ENCODE data around the gene ZP2. TPM values are rescaled to one million over a fixed set of nuclear protein-coding genes. Genes with fewer than 3 reads are reported as not detected.

The ZP2 gene
- total and polyA plus RNA-seq, 4 donors: not detected

DNA sequence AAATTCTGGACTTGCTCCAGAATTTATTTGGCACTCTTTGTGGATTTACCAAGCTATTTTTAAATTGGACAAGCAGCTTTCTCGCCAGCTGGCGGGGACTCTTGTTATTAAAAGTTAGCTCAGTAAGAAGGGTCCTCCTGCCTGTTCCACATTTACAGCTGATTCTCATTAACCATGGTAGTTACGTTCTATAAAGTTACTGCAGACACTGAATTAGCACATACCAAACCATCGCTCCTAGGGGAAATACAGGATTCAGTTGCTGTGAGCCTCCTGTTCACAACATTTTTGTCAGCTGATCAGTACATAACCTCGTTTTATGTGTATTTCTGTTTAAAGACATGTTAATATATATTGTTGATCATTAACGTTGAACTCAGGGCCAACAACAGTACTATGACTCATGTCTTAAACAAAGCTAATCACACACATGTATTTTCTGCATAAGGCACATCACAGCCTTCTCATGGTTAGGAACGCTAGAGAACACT is 48.7 kb downstream of the ZP2 start (continued):
- no peak for TF ChIP-seq FOXA2 (IDR thresholded peaks at IDR 0.05)

DNA sequence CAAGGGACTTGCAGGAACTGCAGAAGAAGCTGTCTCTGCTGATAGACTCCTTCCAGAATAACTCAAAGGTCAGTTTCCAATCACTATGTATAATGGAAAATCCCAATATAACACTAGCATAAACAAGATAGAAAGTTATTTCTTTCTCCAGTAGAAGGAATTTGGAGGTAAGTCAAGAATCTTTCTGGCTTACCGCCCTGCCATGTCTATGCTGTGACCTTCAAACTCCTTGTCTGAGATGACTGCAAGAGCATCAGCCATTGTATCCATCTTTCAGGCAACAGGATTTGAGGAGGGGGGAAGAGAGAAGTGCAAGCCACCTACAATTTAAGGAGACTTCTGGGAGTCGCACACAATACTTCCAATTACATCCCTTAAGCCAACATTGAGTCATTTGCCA is 50.2 kb downstream of the ZP2 start:
- Histone ChIP-seq H3K36me3 (ENCODE audit: control insufficient read depth in 4 of 4, insufficient read depth in 3 of 4, low read depth in 1 of 4, low read length in 3 of 4) (no peaks in the 10 kb centered on the region), H3K27ac (ENCODE audit: low read depth in 1 of 2, low read length in 2 of 2) (no peak overlapping the region), H3K4me1 (ENCODE audit: control insufficient read depth in 4 of 4, insufficient read depth in 4 of 4, low read length in 3 of 4) (peaks cover 0 to 20% (median 5%) of the 10 kb centered on the region in 4 donors), H3K9me3 (ENCODE audit: control insufficient read depth in 4 of 4, low read length in 3 of 4) (no peaks in the 10 kb centered on the region), H3K9ac (ENCODE audit: low read depth in 1 of 2, low read length in 2 of 2) (no peak overlapping the region), H3K4me3 (ENCODE audit: low read depth in 1 of 3, low read length in 3 of 3) (no peak overlapping the region), H3K27me3 (ENCODE audit: control insufficient read depth in 4 of 4, insufficient read depth in 4 of 4, low read length in 3 of 4) (no peaks in the 10 kb centered on the region)
- WGBS: 87% methylated on average over 2 of the region's 2 CpGs
- TF ChIP-seq JUND (IDR thresholded peaks at IDR 0.05) (no peak), GABPA (IDR thresholded peaks at IDR 0.05 in 1 of 2, conservative IDR thresholded peaks at IDR 0.05 in 1 of 2) (no peak), MAX (IDR thresholded peaks at IDR 0.05) (no peak), HNF4A (conservative IDR thresholded peaks at IDR 0.05) (no peak), NR2F2 (IDR thresholded peaks at IDR 0.05) (no peak), EGR1 (IDR thresholded peaks at IDR 0.05; ENCODE audit: low read depth in 2 of 2) (no peak), FOXA2 (IDR thresholded peaks at IDR 0.05) (no peak), HNF4G (IDR thresholded peaks at IDR 0.05) (no peak)
- TF ChIP-seq, protein P1, sequence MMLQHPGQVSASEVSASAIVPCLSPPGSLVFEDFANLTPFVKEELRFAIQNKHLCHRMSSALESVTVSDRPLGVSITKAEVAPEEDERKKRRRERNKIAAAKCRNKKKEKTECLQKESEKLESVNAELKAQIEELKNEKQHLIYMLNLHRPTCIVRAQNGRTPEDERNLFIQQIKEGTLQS (IDR thresholded peaks at IDR 0.05): no peak
- TF ChIP-seq, protein P2, sequence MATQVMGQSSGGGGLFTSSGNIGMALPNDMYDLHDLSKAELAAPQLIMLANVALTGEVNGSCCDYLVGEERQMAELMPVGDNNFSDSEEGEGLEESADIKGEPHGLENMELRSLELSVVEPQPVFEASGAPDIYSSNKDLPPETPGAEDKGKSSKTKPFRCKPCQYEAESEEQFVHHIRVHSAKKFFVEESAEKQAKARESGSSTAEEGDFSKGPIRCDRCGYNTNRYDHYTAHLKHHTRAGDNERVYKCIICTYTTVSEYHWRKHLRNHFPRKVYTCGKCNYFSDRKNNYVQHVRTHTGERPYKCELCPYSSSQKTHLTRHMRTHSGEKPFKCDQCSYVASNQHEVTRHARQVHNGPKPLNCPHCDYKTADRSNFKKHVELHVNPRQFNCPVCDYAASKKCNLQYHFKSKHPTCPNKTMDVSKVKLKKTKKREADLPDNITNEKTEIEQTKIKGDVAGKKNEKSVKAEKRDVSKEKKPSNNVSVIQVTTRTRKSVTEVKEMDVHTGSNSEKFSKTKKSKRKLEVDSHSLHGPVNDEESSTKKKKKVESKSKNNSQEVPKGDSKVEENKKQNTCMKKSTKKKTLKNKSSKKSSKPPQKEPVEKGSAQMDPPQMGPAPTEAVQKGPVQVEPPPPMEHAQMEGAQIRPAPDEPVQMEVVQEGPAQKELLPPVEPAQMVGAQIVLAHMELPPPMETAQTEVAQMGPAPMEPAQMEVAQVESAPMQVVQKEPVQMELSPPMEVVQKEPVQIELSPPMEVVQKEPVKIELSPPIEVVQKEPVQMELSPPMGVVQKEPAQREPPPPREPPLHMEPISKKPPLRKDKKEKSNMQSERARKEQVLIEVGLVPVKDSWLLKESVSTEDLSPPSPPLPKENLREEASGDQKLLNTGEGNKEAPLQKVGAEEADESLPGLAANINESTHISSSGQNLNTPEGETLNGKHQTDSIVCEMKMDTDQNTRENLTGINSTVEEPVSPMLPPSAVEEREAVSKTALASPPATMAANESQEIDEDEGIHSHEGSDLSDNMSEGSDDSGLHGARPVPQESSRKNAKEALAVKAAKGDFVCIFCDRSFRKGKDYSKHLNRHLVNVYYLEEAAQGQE (IDR thresholded peaks at IDR 0.05): no peak
- TF ChIP-seq, protein P3, sequence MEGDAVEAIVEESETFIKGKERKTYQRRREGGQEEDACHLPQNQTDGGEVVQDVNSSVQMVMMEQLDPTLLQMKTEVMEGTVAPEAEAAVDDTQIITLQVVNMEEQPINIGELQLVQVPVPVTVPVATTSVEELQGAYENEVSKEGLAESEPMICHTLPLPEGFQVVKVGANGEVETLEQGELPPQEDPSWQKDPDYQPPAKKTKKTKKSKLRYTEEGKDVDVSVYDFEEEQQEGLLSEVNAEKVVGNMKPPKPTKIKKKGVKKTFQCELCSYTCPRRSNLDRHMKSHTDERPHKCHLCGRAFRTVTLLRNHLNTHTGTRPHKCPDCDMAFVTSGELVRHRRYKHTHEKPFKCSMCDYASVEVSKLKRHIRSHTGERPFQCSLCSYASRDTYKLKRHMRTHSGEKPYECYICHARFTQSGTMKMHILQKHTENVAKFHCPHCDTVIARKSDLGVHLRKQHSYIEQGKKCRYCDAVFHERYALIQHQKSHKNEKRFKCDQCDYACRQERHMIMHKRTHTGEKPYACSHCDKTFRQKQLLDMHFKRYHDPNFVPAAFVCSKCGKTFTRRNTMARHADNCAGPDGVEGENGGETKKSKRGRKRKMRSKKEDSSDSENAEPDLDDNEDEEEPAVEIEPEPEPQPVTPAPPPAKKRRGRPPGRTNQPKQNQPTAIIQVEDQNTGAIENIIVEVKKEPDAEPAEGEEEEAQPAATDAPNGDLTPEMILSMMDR (IDR thresholded peaks at IDR 0.05; ENCODE audit: low read depth, low read length, missing input control): no peak
- DNase-seq (ENCODE audit: low spot score): no peak

DNA sequence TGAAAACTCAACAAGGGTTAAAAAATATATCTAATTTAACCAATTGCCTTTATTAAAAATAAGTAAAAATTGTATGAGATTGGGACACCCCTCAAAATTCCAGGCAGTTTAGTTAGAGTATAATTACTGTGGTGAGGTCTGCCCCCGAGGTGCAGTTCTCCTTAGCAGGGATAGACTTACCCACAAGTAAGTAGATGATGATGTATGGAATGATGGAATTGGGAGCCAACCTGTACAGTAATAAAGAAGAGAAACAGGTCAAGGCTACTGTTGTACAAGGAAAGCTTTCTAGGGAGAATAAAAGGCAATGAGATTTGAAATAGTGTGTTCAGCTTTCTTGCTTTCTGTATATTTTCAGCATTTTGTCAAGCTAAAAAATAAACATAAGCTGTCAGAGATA is 51.1 kb downstream of the ZP2 start:
- WGBS: 73% methylated on average over 1 of the region's 1 CpG
- Histone ChIP-seq H3K9ac (ENCODE audit: low read depth in 1 of 2, low read length in 2 of 2) (no peak overlapping the region), H3K4me1 (ENCODE audit: control insufficient read depth in 4 of 4, insufficient read depth in 4 of 4, low read length in 3 of 4) (peaks cover 0 to 20% (median 5%) of the 10 kb centered on the region in 4 donors)

More for the DNA sequence above, 51.1 kb downstream of the ZP2 start:
- no peak for DNase-seq (ENCODE audit: low spot score)
- no peaks in the 10 kb centered on the region for H3K36me3 ChIP-seq (ENCODE audit: control insufficient read depth in 4 of 4, insufficient read depth in 3 of 4, low read depth in 1 of 4, low read length in 3 of 4)
- no peaks in the 10 kb centered on the region for H3K9me3 ChIP-seq (ENCODE audit: control insufficient read depth in 4 of 4, low read length in 3 of 4)
- TF ChIP-seq FOXA1 (IDR thresholded peaks at IDR 0.05) (no peak), GABPA (IDR thresholded peaks at IDR 0.05 in 1 of 2, conservative IDR thresholded peaks at IDR 0.05 in 1 of 2) (no peak), NR2F2 (IDR thresholded peaks at IDR 0.05) (no peak), FOXA2 (IDR thresholded peaks at IDR 0.05) (no peak)
- H3K27me3 ChIP-seq (ENCODE audit: control insufficient read depth in 4 of 4, insufficient read depth in 4 of 4, low read length in 3 of 4): no peaks in the 10 kb centered on the region
- no peak overlapping the region for H3K27ac ChIP-seq (ENCODE audit: low read depth in 1 of 2, low read length in 2 of 2)
- H3K4me3 ChIP-seq (ENCODE audit: low read depth in 1 of 3, low read length in 3 of 3): no peak overlapping the region
